ENCODE measurements around the gene TMEM178B.

- TF ChIP-seq CTCF (IDR thresholded peaks at IDR 0.05; ENCODE audit: poor library complexity): no peak
- TF ChIP-seq EZH2 (IDR thresholded peaks at IDR 0.05; ENCODE audit: borderline replicate concordance): no peak
- TF ChIP-seq EZH2phosphoT487 (IDR thresholded peaks at IDR 0.05; ENCODE audit: low read depth, severe bottlenecking, unreplicated experiment): no peak
These were observed 280.4 kb downstream of the TMEM178B start for GRCh38 chr7:141354251-141354650.
